Renal cortical epithelial cell (primary cell): ENCODE data around the gene POLR3H. TPM values are rescaled to one million over a fixed set of nuclear protein-coding genes. Genes with fewer than 3 reads are reported as not detected.

Source experiments
- DNase-seq: peaks from one replicate; pipeline ENCODE4 v3.0.0-alpha.2; 2011; ENCODE audit warnings: low read depth
- total RNA-seq: library from RNA; depleted of rRNA; stranded (reverse); fragments of >200 nt; gene quantifications from 2 replicates; pipeline ENCODE4 v1.2.3, GENCODE V29; 2014

POLR3H gene
- total RNA-seq, 1 donor from 2014 or later: 38.8 TPM

DNA sequence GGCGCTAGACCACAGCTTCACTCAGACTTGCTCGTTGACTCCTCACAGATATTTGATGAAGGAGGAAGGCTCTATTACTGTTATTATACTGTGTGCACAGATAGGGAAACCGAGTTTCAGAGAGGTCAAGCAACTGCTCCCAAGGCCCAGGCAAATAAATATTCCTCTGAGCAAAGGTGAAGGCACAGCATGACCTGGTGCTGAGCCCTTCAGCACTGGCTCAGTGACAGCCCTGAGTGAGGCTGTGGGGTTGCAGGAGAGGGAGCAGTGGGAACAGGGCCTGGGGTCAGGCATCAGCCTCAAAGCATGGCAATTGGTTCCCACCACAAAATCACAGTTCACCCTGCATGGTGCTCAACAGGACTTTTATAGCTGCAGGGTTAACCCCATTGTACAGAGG, 7.1 kb downstream of the POLR3H start:
- no peak for DNase-seq

- DNase-seq: peak; percentile 22
Measured at GRCh38 chr22:41535244-41535643, 9.0 kb downstream of the POLR3H start.

DNA sequence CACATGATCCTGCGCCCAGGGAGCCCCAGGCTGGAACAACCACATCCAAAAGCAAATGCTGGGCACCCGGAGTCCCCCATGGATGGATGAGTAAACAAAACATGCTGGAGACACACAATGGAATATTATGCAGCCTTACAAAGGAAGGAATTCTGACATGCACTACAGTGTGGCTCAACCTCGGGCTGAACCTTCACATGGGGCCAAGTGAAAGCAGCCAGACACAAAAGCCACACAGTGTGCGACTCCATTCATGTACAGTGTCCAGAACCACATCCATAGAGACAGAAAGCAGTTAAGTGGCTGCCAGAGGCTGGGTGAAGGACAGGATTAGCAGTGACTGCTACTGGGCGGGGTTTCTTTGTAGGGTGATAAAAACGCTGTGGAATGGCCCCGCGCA, 10.1 kb downstream of the POLR3H start:
- DNase-seq: no peak

DNA sequence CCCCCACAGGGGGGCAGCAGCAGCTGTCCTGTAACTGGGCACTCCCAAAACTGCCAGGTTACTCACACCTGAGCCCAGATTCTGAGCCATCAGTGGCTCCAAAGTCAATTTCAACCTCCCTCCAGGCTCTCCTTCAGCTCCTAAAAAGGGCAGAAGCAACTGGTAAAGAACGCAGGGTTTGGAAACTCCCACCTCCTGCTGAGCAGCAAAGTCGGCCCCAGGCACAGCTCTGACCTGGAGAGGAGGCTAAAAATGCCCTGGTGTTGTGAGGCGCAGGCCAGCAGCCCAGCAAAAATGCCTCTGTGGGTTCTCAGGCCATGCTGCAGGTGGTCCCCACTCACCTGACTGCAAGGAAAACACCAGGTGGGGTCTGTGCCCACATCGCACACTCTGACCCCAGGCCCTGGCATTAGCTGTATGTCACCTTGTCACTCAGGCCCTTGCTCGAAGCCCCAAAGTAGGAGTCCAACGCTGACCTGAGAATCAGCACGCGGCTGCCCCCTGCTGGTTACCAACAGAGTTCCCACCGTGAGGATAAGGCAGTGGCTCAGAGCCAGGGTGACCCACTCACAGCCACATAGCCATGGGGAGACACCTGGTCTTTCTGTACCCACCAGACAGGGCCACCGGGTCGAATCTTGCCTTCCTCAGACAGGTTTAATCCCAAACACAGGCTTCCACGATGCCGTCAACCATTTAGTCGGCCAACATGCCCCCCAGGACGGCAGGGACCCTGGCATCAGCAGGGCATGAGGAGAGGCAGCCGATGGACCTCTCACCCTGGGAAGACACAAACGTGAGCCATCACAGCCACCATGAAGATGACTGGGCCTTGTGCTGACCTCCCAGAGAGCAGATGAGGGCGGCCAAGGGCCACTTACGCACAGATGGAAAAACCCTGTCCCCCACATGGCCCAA, 11.1 kb downstream of the POLR3H start:
- peak; percentile 43 for DNase-seq

GRCh38 chr22:41531715-41532477, 12.4 kb downstream of the POLR3H start:
- no peak for DNase-seq

DNA sequence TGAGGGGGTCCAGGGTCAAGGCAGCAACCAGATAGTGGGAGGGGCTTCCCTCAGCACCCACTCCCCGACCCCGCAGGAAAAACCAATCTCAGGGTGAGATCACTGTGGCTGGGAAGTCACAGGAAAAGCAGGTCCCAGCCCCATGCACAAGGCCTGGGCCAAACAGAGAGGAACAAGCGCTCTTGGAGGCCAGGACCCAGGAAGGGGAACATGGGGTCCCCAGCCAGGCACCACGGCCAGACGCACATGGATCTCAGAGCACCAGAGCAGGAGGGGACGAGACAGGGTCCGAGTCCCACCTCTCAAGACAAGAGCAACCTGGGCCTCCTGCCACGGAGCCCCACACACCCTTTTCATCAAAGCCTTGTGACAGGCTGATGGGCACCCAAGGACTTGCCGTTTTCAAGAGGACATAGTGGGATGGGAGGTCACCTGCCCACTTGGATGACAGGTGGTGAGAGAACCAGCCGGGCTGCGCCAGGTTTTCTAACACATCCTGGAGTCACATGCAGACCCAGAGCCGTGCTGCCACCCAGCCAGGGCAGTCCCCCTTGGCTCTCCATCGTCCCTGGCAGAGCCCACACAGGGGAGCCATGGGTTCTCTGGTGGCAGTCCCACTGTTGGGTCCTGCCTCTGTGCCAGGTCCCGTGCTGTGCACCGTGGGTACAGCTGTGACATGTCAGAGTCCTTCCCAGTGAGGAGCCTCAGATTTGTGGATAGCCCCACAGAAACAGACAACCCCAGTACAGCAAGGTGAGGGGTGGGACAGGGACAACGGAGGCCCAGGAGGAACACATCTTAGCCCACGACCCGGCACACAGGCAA, 13.2 kb downstream of the POLR3H start:
- DNase-seq: no peak

DNA sequence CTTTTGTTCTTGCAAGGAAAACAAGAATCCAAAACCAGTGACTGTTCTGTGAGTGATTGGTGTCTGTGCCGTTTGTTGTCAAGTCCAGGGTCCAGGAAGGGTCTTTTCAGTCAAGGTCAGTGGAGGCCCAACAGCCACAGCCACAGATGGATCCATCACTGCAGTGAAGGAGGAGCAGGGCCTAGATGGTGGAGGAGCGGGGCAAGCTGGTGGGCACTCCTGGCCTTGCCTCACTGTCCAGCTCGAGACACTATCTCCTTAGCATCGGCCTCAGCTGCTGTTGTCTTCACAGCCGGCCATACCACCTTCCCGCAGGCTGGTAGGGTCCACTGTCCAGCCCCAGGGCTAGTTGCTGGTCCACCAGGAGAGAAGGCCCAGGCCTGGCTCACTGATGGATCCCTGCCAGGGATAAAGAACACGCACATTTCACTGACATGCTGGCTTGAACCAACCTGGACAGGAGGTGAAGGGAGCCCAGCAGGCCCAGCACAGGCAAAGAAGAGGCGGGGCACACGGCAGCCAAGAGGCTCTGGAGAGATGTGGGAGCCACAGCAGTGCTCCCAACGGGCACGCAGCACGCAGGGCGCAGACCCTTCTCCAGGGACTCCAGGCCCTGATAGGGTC, 15.2 kb downstream of the POLR3H start:
- DNase-seq: no peak

DNA sequence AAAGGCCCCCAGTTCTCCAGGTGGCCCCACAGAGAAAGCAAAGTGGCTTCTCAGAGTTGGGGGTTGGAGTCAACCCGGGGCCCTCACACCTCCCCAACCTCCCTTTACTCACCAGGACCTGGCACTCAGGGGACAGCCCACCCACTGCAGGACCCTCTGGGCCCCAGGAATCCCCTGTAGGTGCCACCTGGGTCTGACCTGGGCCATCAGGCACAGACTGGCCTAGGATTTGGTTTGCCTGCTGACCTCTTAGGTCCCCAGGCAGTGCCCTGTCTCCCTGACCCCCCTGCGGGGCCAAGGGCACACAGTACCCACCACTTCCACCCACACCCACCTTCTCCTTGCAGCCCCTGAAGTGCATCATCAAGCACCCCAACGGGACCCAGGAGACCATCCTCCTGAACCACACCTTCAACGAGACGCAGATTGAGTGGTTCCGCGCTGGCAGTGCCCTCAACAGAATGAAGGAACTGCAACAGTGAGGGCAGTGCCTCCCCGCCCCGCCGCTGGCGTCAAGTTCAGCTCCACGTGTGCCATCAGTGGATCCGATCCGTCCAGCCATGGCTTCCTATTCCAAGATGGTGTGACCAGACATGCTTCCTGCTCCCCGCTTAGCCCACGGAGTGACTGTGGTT, 16.0 kb downstream of the POLR3H start:
- DNase-seq: no peak

DNA sequence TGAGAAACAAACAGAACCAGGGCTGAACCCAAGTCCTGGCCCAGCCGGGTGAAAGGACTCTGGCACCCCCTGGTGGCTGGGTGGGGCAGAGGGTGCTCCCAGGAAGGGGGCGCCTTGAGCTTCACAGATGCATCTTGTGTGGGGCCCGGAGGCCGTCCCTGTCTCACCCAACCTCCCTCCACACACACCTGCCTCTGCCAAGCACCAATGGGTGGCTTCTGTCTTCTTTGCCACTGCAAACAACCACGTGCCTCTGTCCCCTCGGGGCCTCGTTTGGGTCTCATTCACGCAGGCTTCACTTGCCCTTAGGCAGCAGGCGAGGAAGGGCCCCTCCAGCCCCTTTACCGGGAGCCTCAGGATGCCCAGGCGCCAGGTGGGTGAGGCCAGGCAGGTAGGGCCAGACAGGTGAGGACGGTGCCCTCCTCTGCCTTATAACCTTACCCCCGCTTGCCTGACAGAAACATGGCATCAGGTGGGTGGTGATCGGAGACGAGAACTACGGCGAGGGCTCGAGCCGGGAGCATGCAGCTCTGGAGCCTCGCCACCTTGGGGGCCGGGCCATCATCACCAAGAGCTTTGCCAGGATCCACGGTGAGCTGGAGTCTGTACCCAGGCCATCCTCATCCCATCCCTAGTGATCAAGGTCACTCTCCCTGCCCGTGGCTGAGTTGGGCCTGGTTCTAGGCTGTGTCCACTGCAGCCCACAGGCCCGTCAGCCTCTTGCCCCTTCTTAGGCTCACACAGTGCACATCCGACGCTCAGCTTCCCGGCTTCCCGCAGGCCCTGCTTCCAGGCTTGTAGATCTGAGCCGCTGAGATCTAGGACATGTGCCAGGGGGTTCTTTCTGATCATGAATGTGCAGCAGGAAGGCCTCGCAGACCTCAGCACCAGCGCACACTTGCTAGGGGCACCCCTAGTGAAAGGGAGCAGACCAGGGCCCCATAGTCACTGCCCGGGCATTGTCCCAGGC, 17.2 kb downstream of the POLR3H start:
- no peak for DNase-seq

- DNase-seq: no peak
Measured at GRCh38 chr22:41526226-41526829, 17.9 kb downstream of the POLR3H start.

DNA sequence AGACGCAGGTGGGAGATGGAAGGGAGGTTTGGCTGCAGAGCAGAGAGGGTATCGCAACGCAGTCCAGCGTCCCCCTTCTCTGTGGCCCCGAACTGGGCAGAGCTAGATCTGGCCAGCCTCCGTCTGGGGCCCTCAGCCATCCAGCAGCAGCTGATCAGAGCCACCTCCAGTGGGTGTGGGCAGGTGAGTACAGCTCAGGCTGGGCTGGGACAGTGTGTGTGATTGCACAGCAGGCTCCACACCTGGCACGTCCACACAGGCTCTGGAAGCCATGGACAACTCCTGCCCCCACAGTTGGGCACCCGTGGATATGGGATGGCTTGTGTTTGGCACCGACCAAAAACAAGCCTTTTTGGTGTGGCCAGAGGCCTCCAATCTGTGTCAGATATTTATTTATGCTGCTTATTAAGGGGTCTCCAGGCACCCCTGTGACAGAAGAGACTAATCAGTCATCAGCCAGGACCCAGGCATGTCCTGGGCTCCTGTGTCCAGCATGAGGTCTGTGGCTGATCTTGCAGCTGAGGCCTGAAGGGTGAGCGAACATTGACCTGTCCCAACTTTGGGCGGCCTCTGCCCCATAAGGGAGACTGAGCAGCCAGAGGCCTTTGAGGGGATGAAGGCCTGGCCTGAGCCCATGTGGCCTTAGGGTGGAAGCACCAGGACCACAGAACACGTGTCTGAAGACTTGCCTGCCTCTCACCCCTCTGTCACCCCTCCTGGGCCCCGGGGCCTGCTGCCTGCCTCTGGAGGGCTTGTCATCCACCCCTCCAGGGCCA, 18.6 kb downstream of the POLR3H start:
- DNase-seq: no peak

DNA sequence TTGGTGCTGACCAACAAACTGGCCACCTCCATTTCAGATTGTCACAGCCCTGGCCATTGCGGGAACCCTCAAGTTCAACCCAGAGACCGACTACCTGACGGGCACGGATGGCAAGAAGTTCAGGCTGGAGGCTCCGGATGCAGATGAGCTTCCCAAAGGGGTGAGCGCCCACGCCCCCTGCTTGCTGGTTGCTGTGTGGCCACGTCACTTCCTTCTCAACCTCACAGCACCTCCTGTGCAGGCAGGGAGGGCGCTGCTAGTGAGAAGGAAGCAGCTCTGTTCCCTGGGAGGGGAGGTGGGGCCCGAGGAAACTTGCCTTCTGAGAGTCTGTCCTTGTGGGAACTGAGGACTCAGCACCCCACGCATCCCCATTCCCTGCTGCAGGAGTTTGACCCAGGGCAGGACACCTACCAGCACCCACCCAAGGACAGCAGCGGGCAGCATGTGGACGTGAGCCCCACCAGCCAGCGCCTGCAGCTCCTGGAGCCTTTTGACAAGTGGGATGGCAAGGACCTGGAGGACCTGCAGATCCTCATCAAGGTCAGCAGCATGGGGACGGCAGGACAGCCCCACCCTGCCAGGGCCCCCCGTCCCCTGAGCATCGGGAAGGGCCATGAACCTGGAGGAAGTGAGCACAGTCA, 19.3 kb downstream of the POLR3H start:
- DNase-seq: no peak

GRCh38 chr22:41524251-41524661, 20.0 kb downstream of the POLR3H start:
- DNase-seq: no peak

GRCh38 chr22:41523464-41524221, 20.6 kb downstream of the POLR3H start:
- no peak for DNase-seq

DNA sequence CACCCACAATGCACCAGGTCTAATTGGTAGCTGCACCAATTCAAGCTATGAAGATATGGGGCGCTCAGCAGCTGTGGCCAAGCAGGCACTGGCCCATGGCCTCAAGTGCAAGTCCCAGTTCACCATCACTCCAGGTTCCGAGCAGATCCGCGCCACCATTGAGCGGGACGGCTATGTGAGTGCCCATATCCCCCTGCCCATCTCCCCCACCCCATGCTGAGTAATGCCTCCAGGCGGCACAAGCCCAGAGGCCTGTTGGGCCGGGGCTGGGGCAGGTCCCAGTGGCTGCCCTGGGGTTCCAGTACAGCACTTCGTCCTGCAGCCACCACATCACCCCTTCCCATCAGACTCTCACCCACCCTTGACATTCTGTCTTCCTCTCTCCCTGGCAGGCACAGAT, 21.5 kb downstream of the POLR3H start:
- DNase-seq: no peak

GRCh38 chr22:41521126-41521525, 23.1 kb downstream of the POLR3H start:
- no peak for DNase-seq

GRCh38 chr22:41518048-41518347, 26.3 kb downstream of the POLR3H start:
- DNase-seq: no peak
